HG03135 (cell line): ENCODE data around the gene IQGAP1.
"Not testable (repeated sequence)": the region's sequence is repeated elsewhere in the genome, so short reads cannot be mapped to it uniquely, and the experiment has no call there.

Source experiments
- ATAC-seq: cut with Tn5 transposase; IDR thresholded peaks from one replicate; pipeline ENCODE4 v1.9.1; 2021; ENCODE audit warnings: mild to moderate bottlenecking, moderate library complexity; ENCODE audit not compliant: unreplicated experiment

The IQGAP1 gene

GRCh38 chr15:90409587-90409986 is 21.5 kb downstream of the IQGAP1 start:
- not testable (repeated sequence) for ATAC-seq

GRCh38 chr15:90410316-90410715 is 22.3 kb downstream of the IQGAP1 start:
- not testable (repeated sequence) for ATAC-seq

GRCh38 chr15:90411176-90411575 is 23.1 kb downstream of the IQGAP1 start:
- no peak for ATAC-seq

- ATAC-seq: peak; percentile 86
These were observed 24.5 kb downstream of the IQGAP1 start for GRCh38 chr15:90412356-90413194.

GRCh38 chr15:90413411-90414379 is 25.7 kb downstream of the IQGAP1 start:
- no peak for ATAC-seq

- ATAC-seq: no peak
These were observed 26.5 kb downstream of the IQGAP1 start for GRCh38 chr15:90414408-90415028.

- not testable (repeated sequence) for ATAC-seq
These were observed 28.0 kb downstream of the IQGAP1 start for GRCh38 chr15:90416052-90416451.

GRCh38 chr15:90418627-90419026 is 30.6 kb downstream of the IQGAP1 start:
- no peak for ATAC-seq

- peak; percentile 40 for ATAC-seq
These were observed 31.2 kb downstream of the IQGAP1 start for GRCh38 chr15:90419206-90419605.

GRCh38 chr15:90419738-90420406 is 31.8 kb downstream of the IQGAP1 start:
- ATAC-seq: peak; percentile 56

- no peak for ATAC-seq
These were observed 32.4 kb downstream of the IQGAP1 start for GRCh38 chr15:90420451-90420850.

- no peak for ATAC-seq
These were observed 33.5 kb downstream of the IQGAP1 start for GRCh38 chr15:90421527-90421926.

GRCh38 chr15:90422043-90422442 is 34.0 kb downstream of the IQGAP1 start:
- ATAC-seq: no peak

GRCh38 chr15:90422936-90423335 is 34.9 kb downstream of the IQGAP1 start:
- ATAC-seq: no peak

GRCh38 chr15:90423801-90424319 is 35.8 kb downstream of the IQGAP1 start:
- ATAC-seq: no peak

- no peak for ATAC-seq
These were observed 37.8 kb downstream of the IQGAP1 start for GRCh38 chr15:90425726-90426346.

- no peak for ATAC-seq
These were observed 39.1 kb downstream of the IQGAP1 start for GRCh38 chr15:90427185-90427584.

- ATAC-seq: no peak
These were observed 44.2 kb downstream of the IQGAP1 start for GRCh38 chr15:90432253-90432652.

GRCh38 chr15:90435652-90436337 is 47.8 kb downstream of the IQGAP1 start:
- no peak for ATAC-seq
